IMR-90 (cell line): ENCODE data around the gene MPZL2. TPM values are rescaled to one million over a fixed set of nuclear protein-coding genes. Genes with fewer than 3 reads are reported as not detected.

Source experiments
- ATAC-seq: fragments of 200-7000 bp; cut with Tn5 transposase; 2 replicates; pipeline ENCODE4 v1.9.1; 2020; ENCODE audit warnings: low read depth, mild to moderate bottlenecking, moderate library complexity
- BruUV-seq: library from RNA; stranded (reverse); fragments of 400-500 nt; replicated peaks from 2 replicates; lab custom pipeline; 2021; lab: Mats Ljungman, UMichigan
- CTCF ChIA-PET: fragments of 300-600 bp; formaldehyde crosslinking; extraction: SDS; loops from one replicate; lab custom pipeline; 2021; ENCODE audit warnings: antibody characterized with exemption; lab: Yijun Ruan, JAX
- POLR2A ChIA-PET: fragments of 300-600 bp; sonication (Branson Sonifier 250); formaldehyde crosslinking; loops from one replicate; lab custom pipeline; 2022; ENCODE audit warnings: antibody characterized with exemption; ENCODE audit not compliant: unreplicated experiment; lab: Charles Lee
- DNase-seq: peaks from one replicate; pipeline ENCODE4 v3.0.0; 2013
- H2AFZ ChIP-seq: replicated peaks from 2 replicates; pipeline ENCODE3; 2013; ENCODE audit warnings: low read length, mild to moderate bottlenecking; ENCODE audit not compliant: poor library complexity
- H2AK5ac ChIP-seq: 2 replicates; pipeline ENCODE4 v1.6.1; 2013; ENCODE audit warnings: low read depth, low read length, inconsistent platforms
- H2AK9ac ChIP-seq: replicated peaks from 2 replicates; pipeline ENCODE3; 2013; ENCODE audit warnings: mild to moderate bottlenecking, low read depth, low read length, moderate library complexity; ENCODE audit not compliant: poor library complexity
- H2BK120ac ChIP-seq: 2 replicates; pipeline ENCODE4 v1.6.1; 2013; ENCODE audit warnings: low read depth, low read length, inconsistent platforms
- H2BK15ac ChIP-seq: 3 replicates; pipeline ENCODE4 v1.6.1; 2013; ENCODE audit warnings: low read depth, low read length, inconsistent platforms
- H2BK20ac ChIP-seq: 2 replicates; pipeline ENCODE4 v1.6.1; 2013; ENCODE audit warnings: low read depth, mild to moderate bottlenecking, inconsistent platforms, low read length, moderate library complexity
- H2BK5ac ChIP-seq: 2 replicates; pipeline ENCODE4 v1.6.1; 2013; ENCODE audit warnings: mild to moderate bottlenecking, low read depth, low read length, inconsistent platforms; ENCODE audit not compliant: poor library complexity, severe bottlenecking
- H3K14ac ChIP-seq: replicated peaks from 2 replicates; pipeline ENCODE4 v1.6.1; 2013; ENCODE audit warnings: low read depth, low read length, inconsistent platforms
- H3K18ac ChIP-seq: 2 replicates; pipeline ENCODE4 v1.6.1; 2013; ENCODE audit warnings: low read depth, low read length, control low read depth
- H3K23ac ChIP-seq: 2 replicates; pipeline ENCODE4 v1.6.1; 2013; ENCODE audit warnings: low read depth, low read length, inconsistent platforms
- H3K27ac ChIP-seq: 2 replicates; pipeline ENCODE4 v1.5.1; 2013; ENCODE audit warnings: mild to moderate bottlenecking, control low read depth, low read length; ENCODE audit not compliant: insufficient read depth
- H3K27me3 ChIP-seq: 2 replicates; pipeline ENCODE4 v1.6.1; 2013; ENCODE audit warnings: low read length; ENCODE audit not compliant: control insufficient read depth, insufficient read depth
- H3K36me3 ChIP-seq: 2 replicates; pipeline ENCODE4 v1.6.1; 2013; ENCODE audit warnings: low read length, mixed read lengths; ENCODE audit not compliant: control insufficient read depth, insufficient read depth
- H3K4ac ChIP-seq: 2 replicates; pipeline ENCODE4 v1.6.1; 2013; ENCODE audit warnings: low read depth, low read length, inconsistent platforms
- H3K4me1 ChIP-seq: 2 replicates; pipeline ENCODE4 v1.6.1; 2013; ENCODE audit warnings: low read length, mixed read lengths; ENCODE audit not compliant: control insufficient read depth, insufficient read depth
- H3K4me2 ChIP-seq: 2 replicates; pipeline ENCODE4 v1.6.1; 2013; ENCODE audit warnings: low read depth, mild to moderate bottlenecking, control low read depth, low read length, moderate library complexity
- H3K4me3 ChIP-seq: 2 replicates; pipeline ENCODE4 v1.5.1; 2013; ENCODE audit warnings: low read depth, mild to moderate bottlenecking, control low read depth, low read length, moderate library complexity; ENCODE audit not compliant: insufficient read depth
- H3K56ac ChIP-seq: 2 replicates; pipeline ENCODE4 v1.6.1; 2013; ENCODE audit warnings: low read length, inconsistent platforms; ENCODE audit not compliant: insufficient read depth; ENCODE audit errors: extremely low read depth
- H3K79me1 ChIP-seq, 2 experiments: 2 replicates each; pipeline ENCODE4 v1.6.1; 2013; ENCODE audit warnings: low read length in 2 of 2, inconsistent platforms in 1 of 2, low read depth in 1 of 2
- H3K9ac ChIP-seq: 2 replicates; pipeline ENCODE4 v1.6.1; 2013; ENCODE audit warnings: low read depth, low read length, control low read depth
- H3K9me1 ChIP-seq: 2 replicates; pipeline ENCODE4 v1.6.1; 2013; ENCODE audit warnings: low read length, inconsistent platforms; ENCODE audit not compliant: insufficient read depth
- H3K9me3 ChIP-seq: 2 replicates; pipeline ENCODE4 v1.6.1; 2013; ENCODE audit warnings: low read length; ENCODE audit not compliant: control insufficient read depth, insufficient read depth
- H4K20me1 ChIP-seq: 2 replicates; pipeline ENCODE4 v1.6.1; 2013; ENCODE audit warnings: low read length, inconsistent platforms; ENCODE audit not compliant: insufficient read depth
- H4K5ac ChIP-seq: 2 replicates; pipeline ENCODE4 v1.6.1; 2013; ENCODE audit warnings: mild to moderate bottlenecking, low read depth, low read length, control low read depth
- H4K8ac ChIP-seq, 2 experiments: 2 replicates each; pipeline ENCODE4 v1.6.1; 2013; ENCODE audit warnings: low read depth in 2 of 2, low read length in 2 of 2, control low read depth in 1 of 2, inconsistent platforms in 1 of 2
- H4K91ac ChIP-seq: 2 replicates; pipeline ENCODE4 v1.6.1; 2013; ENCODE audit warnings: low read depth, low read length, inconsistent platforms; ENCODE audit not compliant: insufficient read depth
- FOS ChIP-seq: fragments of 150-350 bp; IDR thresholded peaks from 2 replicates; pipeline ENCODE4 v1.6.1; 2016; ENCODE audit warnings: low read depth, low read length
- MAFK ChIP-seq: IDR thresholded peaks from 2 replicates; pipeline ENCODE4 v1.6.1; 2012; ENCODE audit warnings: low read depth, low read length, improper control_type of control experiment
- RCOR1 ChIP-seq: IDR thresholded peaks from 2 replicates; pipeline ENCODE4 v1.6.1; 2012; ENCODE audit warnings: mild to moderate bottlenecking, low read length, improper control_type of control experiment; ENCODE audit not compliant: insufficient replicate concordance
- RFX5 ChIP-seq: IDR thresholded peaks from 2 replicates; pipeline ENCODE4 v1.8.0; 2012; ENCODE audit warnings: low read depth, mild to moderate bottlenecking, low read length, moderate library complexity
- SMC3 ChIP-seq: fragments of 150-350 bp; IDR thresholded peaks from 2 replicates; pipeline ENCODE4 v1.6.1; 2016; ENCODE audit warnings: low read depth, mild to moderate bottlenecking, antibody characterized with exemption, low read length, moderate library complexity
- WGBS, 2 experiments: methylation state at CpG; one replicate each; pipeline versions ENCODE4 v1.1.5 to v1.1.7; 2013; ENCODE audit warnings: missing lambda C conversion rate in 2 of 2; ENCODE audit not compliant: insufficient read length in 1 of 2; ENCODE audit errors: extremely low coverage in 2 of 2; 5-methylcytosine and 5-hydroxymethylcytosine counted together
- dilution Hi-C: fragments of 300-500 bp; cut with HindIII; formaldehyde crosslinking; loops from one replicate; pipeline ENCODE4 v1.14.3; 2018; ENCODE audit warnings: low sequenced_read_pairs; ENCODE audit not compliant: unreplicated experiment
- in situ Hi-C: fragments of 300-500 bp; cut with MboI; formaldehyde crosslinking; loops from 3 replicates; pipeline ENCODE4 v1.14.3; 2019; ENCODE audit warnings: low sequenced_read_pairs, inconsistent platforms, mixed read lengths
- intact Hi-C: fragments of 100-400 bp; cut with micrococcal nuclease; formaldehyde crosslinking; loops from 2 replicates; pipeline ENCODE4 v1.10.0; 2022
- polyA plus RNA-seq, 3 experiments: library from polyadenylated mRNA; depleted of rRNA; stranded (reverse); fragments of >200 nt; gene quantifications; 2 replicates each; pipeline ENCODE4 v1.2.3, GENCODE V29; 2012; ENCODE audit warnings: low replicate concordance in 1 of 3
- total RNA-seq: library from RNA; depleted of rRNA; stranded (reverse); fragments of >200 nt; gene quantifications from 2 replicates; pipeline ENCODE4 v1.2.3, GENCODE V29; 2012
- TF ChIP-seq, protein P1 (sequence below): conservative IDR thresholded peaks from 2 replicates; pipeline ENCODE4 v1.5.1; 2012; ENCODE audit warnings: mild to moderate bottlenecking, low read depth, low read length, improper control_type of control experiment
- TF ChIP-seq, protein P2 (sequence below): fragments of 150-350 bp; IDR thresholded peaks from 2 replicates; pipeline ENCODE4 v1.6.1; 2016; ENCODE audit warnings: low read depth, mild to moderate bottlenecking, low read length, moderate library complexity, borderline replicate concordance
- TF ChIP-seq, protein P3 (sequence below): fragments of 150-350 bp; IDR thresholded peaks from 2 replicates; pipeline ENCODE4 v1.6.1; 2017; ENCODE audit warnings: mild to moderate bottlenecking, antibody characterized with exemption, low read length, low read depth

MPZL2 gene
- total and polyA plus RNA-seq, 2 of the 4 experiments (the other 2 are of a cell fraction), result not detected

DNA sequence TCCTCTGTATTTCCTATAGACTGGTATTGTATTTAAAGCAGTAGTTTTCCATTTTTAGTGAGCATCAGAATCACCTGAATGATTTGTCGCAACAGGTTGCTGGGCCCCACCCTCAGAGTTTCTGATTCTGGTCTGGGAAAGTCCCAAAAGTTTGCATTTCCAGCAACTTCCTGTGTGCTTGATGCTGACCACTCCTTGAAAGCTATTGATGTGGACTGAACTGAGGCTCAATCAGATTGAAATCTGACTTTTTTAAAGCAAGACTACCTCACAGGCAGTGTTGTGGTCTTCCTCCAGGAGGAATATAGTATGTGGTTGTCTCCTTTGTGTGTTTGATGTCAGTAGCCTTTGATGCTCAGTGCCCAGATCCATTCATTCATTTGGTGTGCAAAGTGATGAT, 17.2 kb upstream of the MPZL2 start:
- no peak overlapping the region for H3K18ac ChIP-seq
- no peaks in the 10 kb centered on the region for H3K27me3 ChIP-seq
- ATAC-seq (no peak), DNase-seq (no peak)
- no peak overlapping the region for H2BK15ac ChIP-seq
- ChIA-PET POLR2A (no interaction called here), CTCF (no interaction called here)
- H3K56ac ChIP-seq, result no peak overlapping the region
- no peak overlapping the region for H4K91ac ChIP-seq
- H2BK5ac ChIP-seq, result no peak overlapping the region
- no peak overlapping the region for H2BK120ac ChIP-seq
- no peaks in the 10 kb centered on the region for H3K79me1 ChIP-seq
- no peak overlapping the region for H3K23ac ChIP-seq
- no peaks in the 10 kb centered on the region for H3K9me1 ChIP-seq
- no peak overlapping the region for H2BK20ac ChIP-seq
- no peaks in the 10 kb centered on the region for H4K20me1 ChIP-seq
- H3K4me3 ChIP-seq, result no peak overlapping the region
- no peak for TF ChIP-seq MAFK
- TF ChIP-seq, protein P1, sequence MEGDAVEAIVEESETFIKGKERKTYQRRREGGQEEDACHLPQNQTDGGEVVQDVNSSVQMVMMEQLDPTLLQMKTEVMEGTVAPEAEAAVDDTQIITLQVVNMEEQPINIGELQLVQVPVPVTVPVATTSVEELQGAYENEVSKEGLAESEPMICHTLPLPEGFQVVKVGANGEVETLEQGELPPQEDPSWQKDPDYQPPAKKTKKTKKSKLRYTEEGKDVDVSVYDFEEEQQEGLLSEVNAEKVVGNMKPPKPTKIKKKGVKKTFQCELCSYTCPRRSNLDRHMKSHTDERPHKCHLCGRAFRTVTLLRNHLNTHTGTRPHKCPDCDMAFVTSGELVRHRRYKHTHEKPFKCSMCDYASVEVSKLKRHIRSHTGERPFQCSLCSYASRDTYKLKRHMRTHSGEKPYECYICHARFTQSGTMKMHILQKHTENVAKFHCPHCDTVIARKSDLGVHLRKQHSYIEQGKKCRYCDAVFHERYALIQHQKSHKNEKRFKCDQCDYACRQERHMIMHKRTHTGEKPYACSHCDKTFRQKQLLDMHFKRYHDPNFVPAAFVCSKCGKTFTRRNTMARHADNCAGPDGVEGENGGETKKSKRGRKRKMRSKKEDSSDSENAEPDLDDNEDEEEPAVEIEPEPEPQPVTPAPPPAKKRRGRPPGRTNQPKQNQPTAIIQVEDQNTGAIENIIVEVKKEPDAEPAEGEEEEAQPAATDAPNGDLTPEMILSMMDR, result no peak
- no peak for TF ChIP-seq RCOR1
- no peak for TF ChIP-seq FOS
- no peak for TF ChIP-seq SMC3
- TF ChIP-seq, protein P2, sequence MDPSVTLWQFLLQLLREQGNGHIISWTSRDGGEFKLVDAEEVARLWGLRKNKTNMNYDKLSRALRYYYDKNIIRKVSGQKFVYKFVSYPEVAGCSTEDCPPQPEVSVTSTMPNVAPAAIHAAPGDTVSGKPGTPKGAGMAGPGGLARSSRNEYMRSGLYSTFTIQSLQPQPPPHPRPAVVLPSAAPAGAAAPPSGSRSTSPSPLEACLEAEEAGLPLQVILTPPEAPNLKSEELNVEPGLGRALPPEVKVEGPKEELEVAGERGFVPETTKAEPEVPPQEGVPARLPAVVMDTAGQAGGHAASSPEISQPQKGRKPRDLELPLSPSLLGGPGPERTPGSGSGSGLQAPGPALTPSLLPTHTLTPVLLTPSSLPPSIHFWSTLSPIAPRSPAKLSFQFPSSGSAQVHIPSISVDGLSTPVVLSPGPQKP, result no peak
- TF ChIP-seq RFX5, result no peak
- TF ChIP-seq, protein P3, sequence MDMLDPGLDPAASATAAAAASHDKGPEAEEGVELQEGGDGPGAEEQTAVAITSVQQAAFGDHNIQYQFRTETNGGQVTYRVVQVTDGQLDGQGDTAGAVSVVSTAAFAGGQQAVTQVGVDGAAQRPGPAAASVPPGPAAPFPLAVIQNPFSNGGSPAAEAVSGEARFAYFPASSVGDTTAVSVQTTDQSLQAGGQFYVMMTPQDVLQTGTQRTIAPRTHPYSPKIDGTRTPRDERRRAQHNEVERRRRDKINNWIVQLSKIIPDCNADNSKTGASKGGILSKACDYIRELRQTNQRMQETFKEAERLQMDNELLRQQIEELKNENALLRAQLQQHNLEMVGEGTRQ, result no peak
- in situ Hi-C loops, result no loop called here
- dilution Hi-C loops, result no loop called here
- no TSS peak for BruUV-seq
- no peak overlapping the region for H3K4ac ChIP-seq
- no peak overlapping the region for H2AK5ac ChIP-seq
- no peak overlapping the region for H3K14ac ChIP-seq
- H3K9ac ChIP-seq, result no peak overlapping the region
- intact Hi-C loops, result no loop called here
- no peaks in the 10 kb centered on the region for H3K9me3 ChIP-seq
- no peak overlapping the region for H2AK9ac ChIP-seq
- 80% methylated on average over 1 of the region's 1 CpG; no CpG with 5 or more reads in 1 of the 2 experiments for WGBS, 2 experiments
- no peak overlapping the region for H2AFZ ChIP-seq
- H4K5ac ChIP-seq, result no peak overlapping the region
- no peak overlapping the region for H3K27ac ChIP-seq
- no peak overlapping the region for H3K4me2 ChIP-seq
- H3K4me1 ChIP-seq, result no peaks in the 10 kb centered on the region
- H3K36me3 ChIP-seq, result no peaks in the 10 kb centered on the region
- H4K8ac ChIP-seq, result no peak overlapping the region
